IMR-90 (cell line): ENCODE results near the gene CCR6. TPM values are rescaled to one million over a fixed set of nuclear protein-coding genes. Genes with fewer than 3 reads are reported as not detected.

ENCODE experiments used
- ATAC-seq: fragments of 200-7000 bp; cut with Tn5 transposase; 2 replicates; pipeline ENCODE4 v1.9.1; 2020; ENCODE audit warnings: low read depth, mild to moderate bottlenecking, moderate library complexity
- BruUV-seq: library from RNA; stranded (reverse); fragments of 400-500 nt; replicated peaks from 2 replicates; lab custom pipeline; 2021; lab: Mats Ljungman, UMichigan
- CTCF ChIA-PET: fragments of 300-600 bp; formaldehyde crosslinking; extraction: SDS; loops from one replicate; lab custom pipeline; 2021; ENCODE audit warnings: antibody characterized with exemption; lab: Yijun Ruan, JAX
- POLR2A ChIA-PET: fragments of 300-600 bp; sonication (Branson Sonifier 250); formaldehyde crosslinking; loops from one replicate; lab custom pipeline; 2022; ENCODE audit warnings: antibody characterized with exemption; ENCODE audit not compliant: unreplicated experiment; lab: Charles Lee
- DNase-seq: peaks from one replicate; pipeline ENCODE4 v3.0.0; 2013
- H2AFZ ChIP-seq: replicated peaks from 2 replicates; pipeline ENCODE3; 2013; ENCODE audit warnings: low read length, mild to moderate bottlenecking; ENCODE audit not compliant: poor library complexity
- H2AK5ac ChIP-seq: 2 replicates; pipeline ENCODE4 v1.6.1; 2013; ENCODE audit warnings: low read depth, low read length, inconsistent platforms
- H2AK9ac ChIP-seq: replicated peaks from 2 replicates; pipeline ENCODE3; 2013; ENCODE audit warnings: mild to moderate bottlenecking, low read depth, low read length, moderate library complexity; ENCODE audit not compliant: poor library complexity
- H2BK120ac ChIP-seq: 2 replicates; pipeline ENCODE4 v1.6.1; 2013; ENCODE audit warnings: low read depth, low read length, inconsistent platforms
- H2BK15ac ChIP-seq: 3 replicates; pipeline ENCODE4 v1.6.1; 2013; ENCODE audit warnings: low read depth, low read length, inconsistent platforms
- H2BK20ac ChIP-seq: 2 replicates; pipeline ENCODE4 v1.6.1; 2013; ENCODE audit warnings: low read depth, mild to moderate bottlenecking, inconsistent platforms, low read length, moderate library complexity
- H2BK5ac ChIP-seq: 2 replicates; pipeline ENCODE4 v1.6.1; 2013; ENCODE audit warnings: mild to moderate bottlenecking, low read depth, low read length, inconsistent platforms; ENCODE audit not compliant: poor library complexity, severe bottlenecking
- H3K14ac ChIP-seq: replicated peaks from 2 replicates; pipeline ENCODE4 v1.6.1; 2013; ENCODE audit warnings: low read depth, low read length, inconsistent platforms
- H3K18ac ChIP-seq: 2 replicates; pipeline ENCODE4 v1.6.1; 2013; ENCODE audit warnings: low read depth, low read length, control low read depth
- H3K23ac ChIP-seq: 2 replicates; pipeline ENCODE4 v1.6.1; 2013; ENCODE audit warnings: low read depth, low read length, inconsistent platforms
- H3K27ac ChIP-seq: 2 replicates; pipeline ENCODE4 v1.5.1; 2013; ENCODE audit warnings: mild to moderate bottlenecking, control low read depth, low read length; ENCODE audit not compliant: insufficient read depth
- H3K27me3 ChIP-seq: 2 replicates; pipeline ENCODE4 v1.6.1; 2013; ENCODE audit warnings: low read length; ENCODE audit not compliant: control insufficient read depth, insufficient read depth
- H3K36me3 ChIP-seq: 2 replicates; pipeline ENCODE4 v1.6.1; 2013; ENCODE audit warnings: low read length, mixed read lengths; ENCODE audit not compliant: control insufficient read depth, insufficient read depth
- H3K4ac ChIP-seq: 2 replicates; pipeline ENCODE4 v1.6.1; 2013; ENCODE audit warnings: low read depth, low read length, inconsistent platforms
- H3K4me1 ChIP-seq: 2 replicates; pipeline ENCODE4 v1.6.1; 2013; ENCODE audit warnings: low read length, mixed read lengths; ENCODE audit not compliant: control insufficient read depth, insufficient read depth
- H3K4me2 ChIP-seq: 2 replicates; pipeline ENCODE4 v1.6.1; 2013; ENCODE audit warnings: low read depth, mild to moderate bottlenecking, control low read depth, low read length, moderate library complexity
- H3K4me3 ChIP-seq: 2 replicates; pipeline ENCODE4 v1.5.1; 2013; ENCODE audit warnings: low read depth, mild to moderate bottlenecking, control low read depth, low read length, moderate library complexity; ENCODE audit not compliant: insufficient read depth
- H3K56ac ChIP-seq: 2 replicates; pipeline ENCODE4 v1.6.1; 2013; ENCODE audit warnings: low read length, inconsistent platforms; ENCODE audit not compliant: insufficient read depth; ENCODE audit errors: extremely low read depth
- H3K79me1 ChIP-seq, 2 experiments: 2 replicates each; pipeline ENCODE4 v1.6.1; 2013; ENCODE audit warnings: low read length in 2 of 2, inconsistent platforms in 1 of 2, low read depth in 1 of 2
- H3K9ac ChIP-seq: 2 replicates; pipeline ENCODE4 v1.6.1; 2013; ENCODE audit warnings: low read depth, low read length, control low read depth
- H3K9me1 ChIP-seq: 2 replicates; pipeline ENCODE4 v1.6.1; 2013; ENCODE audit warnings: low read length, inconsistent platforms; ENCODE audit not compliant: insufficient read depth
- H3K9me3 ChIP-seq: 2 replicates; pipeline ENCODE4 v1.6.1; 2013; ENCODE audit warnings: low read length; ENCODE audit not compliant: control insufficient read depth, insufficient read depth
- H4K20me1 ChIP-seq: 2 replicates; pipeline ENCODE4 v1.6.1; 2013; ENCODE audit warnings: low read length, inconsistent platforms; ENCODE audit not compliant: insufficient read depth
- H4K5ac ChIP-seq: 2 replicates; pipeline ENCODE4 v1.6.1; 2013; ENCODE audit warnings: mild to moderate bottlenecking, low read depth, low read length, control low read depth
- H4K8ac ChIP-seq, 2 experiments: 2 replicates each; pipeline ENCODE4 v1.6.1; 2013; ENCODE audit warnings: low read depth in 2 of 2, low read length in 2 of 2, control low read depth in 1 of 2, inconsistent platforms in 1 of 2
- H4K91ac ChIP-seq: 2 replicates; pipeline ENCODE4 v1.6.1; 2013; ENCODE audit warnings: low read depth, low read length, inconsistent platforms; ENCODE audit not compliant: insufficient read depth
- BHLHE40 ChIP-seq: fragments of 150-350 bp; IDR thresholded peaks from 2 replicates; pipeline ENCODE4 v1.6.1; 2016; ENCODE audit warnings: mild to moderate bottlenecking, low read depth, low read length
- CHD1 ChIP-seq: IDR thresholded peaks from 2 replicates; pipeline ENCODE4 v1.6.1; 2012; ENCODE audit warnings: low read depth, low read length, improper control_type of control experiment
- CTCF ChIP-seq: conservative IDR thresholded peaks from 2 replicates; pipeline ENCODE4 v1.5.1; 2012; ENCODE audit warnings: mild to moderate bottlenecking, low read depth, low read length, improper control_type of control experiment
- FOS ChIP-seq: fragments of 150-350 bp; IDR thresholded peaks from 2 replicates; pipeline ENCODE4 v1.6.1; 2016; ENCODE audit warnings: low read depth, low read length
- MAZ ChIP-seq: IDR thresholded peaks from 2 replicates; pipeline ENCODE4 v1.6.1; 2012; ENCODE audit warnings: low read depth, mild to moderate bottlenecking, low read length, improper control_type of control experiment, moderate library complexity, borderline replicate concordance
- NFE2L2 ChIP-seq: fragments of 150-350 bp; IDR thresholded peaks from 2 replicates; pipeline ENCODE4 v1.6.1; 2016; ENCODE audit warnings: low read depth, mild to moderate bottlenecking, low read length
- RAD21 ChIP-seq: IDR thresholded peaks from 2 replicates; pipeline ENCODE4 v1.6.1; 2012; ENCODE audit warnings: low read length, improper control_type of control experiment
- SMC3 ChIP-seq: fragments of 150-350 bp; IDR thresholded peaks from 2 replicates; pipeline ENCODE4 v1.6.1; 2016; ENCODE audit warnings: low read depth, mild to moderate bottlenecking, antibody characterized with exemption, low read length, moderate library complexity
- WGBS, 2 experiments: methylation state at CpG; one replicate each; pipeline versions ENCODE4 v1.1.5 to v1.1.7; 2013; ENCODE audit warnings: missing lambda C conversion rate in 2 of 2; ENCODE audit not compliant: insufficient read length in 1 of 2; ENCODE audit errors: extremely low coverage in 2 of 2; 5-methylcytosine and 5-hydroxymethylcytosine counted together
- dilution Hi-C: fragments of 300-500 bp; cut with HindIII; formaldehyde crosslinking; loops from one replicate; pipeline ENCODE4 v1.14.3; 2018; ENCODE audit warnings: low sequenced_read_pairs; ENCODE audit not compliant: unreplicated experiment
- in situ Hi-C: fragments of 300-500 bp; cut with MboI; formaldehyde crosslinking; loops from 3 replicates; pipeline ENCODE4 v1.14.3; 2019; ENCODE audit warnings: low sequenced_read_pairs, inconsistent platforms, mixed read lengths
- intact Hi-C: fragments of 100-400 bp; cut with micrococcal nuclease; formaldehyde crosslinking; loops from 2 replicates; pipeline ENCODE4 v1.10.0; 2022
- polyA plus RNA-seq, 3 experiments: library from polyadenylated mRNA; depleted of rRNA; stranded (reverse); fragments of >200 nt; gene quantifications; 2 replicates each; pipeline ENCODE4 v1.2.3, GENCODE V29; 2012; ENCODE audit warnings: low replicate concordance in 1 of 3
- total RNA-seq: library from RNA; depleted of rRNA; stranded (reverse); fragments of >200 nt; gene quantifications from 2 replicates; pipeline ENCODE4 v1.2.3, GENCODE V29; 2012

The CCR6 gene
- total and polyA plus RNA-seq, 2 of the 4 experiments (the other 2 are of a cell fraction) = not detected

GRCh38 chr6:167151648-167152047, 28.8 kb downstream of the CCR6 start:
- no peaks in the 10 kb centered on the region for H3K27me3 ChIP-seq
- H3K9me1 ChIP-seq = no peaks in the 10 kb centered on the region
- no peak overlapping the region for H3K4me2 ChIP-seq
- CTCF ChIA-PET = no interaction called here
- no peak overlapping the region for H3K23ac ChIP-seq
- no peaks in the 10 kb centered on the region for H3K4me1 ChIP-seq
- no peak overlapping the region for H4K5ac ChIP-seq
- no peak overlapping the region for H2BK15ac ChIP-seq
- peaks cover 12% of the 10 kb centered on the region; the same call in 1 of the 2 replicates for H3K9me3 ChIP-seq
- no peak for TF ChIP-seq MAZ
- no peak for TF ChIP-seq RAD21
- no peak for TF ChIP-seq SMC3
- TF ChIP-seq BHLHE40 = no peak
- no peak for TF ChIP-seq CTCF
- TF ChIP-seq FOS = no peak
- TF ChIP-seq CHD1 = no peak
- no peak for TF ChIP-seq NFE2L2
- ATAC-seq (no peak), DNase-seq (no peak)
- BruUV-seq = no TSS peak
- no peak overlapping the region for H2AFZ ChIP-seq
- no peak overlapping the region for H3K14ac ChIP-seq
- H2BK20ac ChIP-seq = no peak overlapping the region
- H4K8ac ChIP-seq = no peak overlapping the region
- no peak overlapping the region for H3K9ac ChIP-seq
- no peak overlapping the region for H2AK9ac ChIP-seq
- H3K4ac ChIP-seq = no peak overlapping the region
- 20% methylated on average over 1 of the region's 7 CpGs; no CpG with 5 or more reads in 1 of the 2 experiments for WGBS, 2 experiments
- H3K56ac ChIP-seq = no peak overlapping the region
- no peak overlapping the region for H2BK120ac ChIP-seq
- intact Hi-C loops (no loop called here), dilution Hi-C loops (no loop called here), in situ Hi-C loops (no loop called here)
- no peaks in the 10 kb centered on the region for H3K36me3 ChIP-seq
- no peak overlapping the region for H3K4me3 ChIP-seq
- H2BK5ac ChIP-seq = no peak overlapping the region
- POLR2A ChIA-PET = no interaction called here
- no peak overlapping the region for H3K18ac ChIP-seq
- H2AK5ac ChIP-seq = no peak overlapping the region
- H4K20me1 ChIP-seq = no peaks in the 10 kb centered on the region
- H3K27ac ChIP-seq = no peak overlapping the region
- H3K79me1 ChIP-seq = no peaks in the 10 kb centered on the region
- no peak overlapping the region for H4K91ac ChIP-seq
